Psoas muscle (tissue), 8 donors: ENCODE data around the gene HOXC10. TPM values are rescaled to one million over a fixed set of nuclear protein-coding genes. Genes with fewer than 3 reads are reported as not detected.
A peak's percentile ranks its signal among the peaks of the same experiment; 100 is the strongest.

Experiments used
- ATAC-seq, 4 donors: fragments of 200-7000 bp; cut with Tn5 transposase; one replicate each; pipeline ENCODE4 v1.9.1; 2020; ENCODE audit warnings: moderate library complexity in 3 of 4, mild to moderate bottlenecking in 2 of 4
- DNase-seq, 2 donors: peaks; one replicate each; pipeline ENCODE4 v3.0.0-alpha.2; 2020
- H3K27ac ChIP-seq: fragments of 200-600 bp; one replicate; pipeline ENCODE4 v1.8.0; 2022
- H3K27me3 ChIP-seq, 3 donors: fragments of 200-600 bp in 1 of 3; one replicate each; pipeline versions ENCODE4 v1.6.1 to v1.8.0; 2013 to 2022; ENCODE audit warnings: low read length in 2 of 3, mild to moderate bottlenecking in 2 of 3, moderate library complexity in 1 of 3; ENCODE audit not compliant: insufficient read depth in 3 of 3
- H3K36me3 ChIP-seq, 2 donors: fragments of 200-600 bp in 1 of 2; one replicate each; pipeline versions ENCODE4 v1.6.1 to v1.8.0; 2013 to 2022; ENCODE audit warnings: low read depth in 1 of 2, mild to moderate bottlenecking in 1 of 2, moderate library complexity in 1 of 2; ENCODE audit not compliant: insufficient read depth in 1 of 2
- H3K4me1 ChIP-seq: fragments of 200-600 bp; one replicate; pipeline ENCODE4 v1.8.0; 2022
- H3K4me3 ChIP-seq: fragments of 200-600 bp; one replicate; pipeline ENCODE4 v1.8.0; 2022; ENCODE audit warnings: mild to moderate bottlenecking
- H3K9me3 ChIP-seq: fragments of 200-600 bp; one replicate; pipeline ENCODE4 v1.8.0; 2022
- WGBS, 3 donors: extraction: QIAGEN DNeasy Blood & Tissue Kit; methylation state at CpG; one replicate each; pipeline versions ENCODE4 v1.1.6 to v1.1.7; 2013; 5-methylcytosine and 5-hydroxymethylcytosine counted together
- intact Hi-C, 2 donors: fragments of 100-400 bp; cut with DNase I; formaldehyde crosslinking; loops; one replicate each; pipeline versions ENCODE4 v1.11.0 to v1.14.2; 2022
- polyA plus RNA-seq, 3 donors: library from polyadenylated mRNA; stranded (reverse); fragments of 200-250 nt; gene quantifications; one replicate each; pipeline ENCODE4 v1.2.3, GENCODE V29; 2013
- total RNA-seq, 4 donors: library from RNA; stranded (reverse); fragmentation: NEBNext Ultra II Directional in 2 of 4; extraction: Animal tissue kit (Norgen Biotek cat#: 25700) in 2 of 4; gene quantifications; one replicate each; pipeline versions ENCODE4 v1.2.1 to v1.2.4, GENCODE V29; 2021 to 2023
- TF ChIP-seq, protein P1 (sequence below): fragments of 200-600 bp; IDR thresholded peaks from one replicate; pipeline ENCODE4 v1.8.0; 2022; ENCODE audit warnings: antibody characterized with exemption
- donor health status: healthy with polysubstance abuse.
- donor health status: DM: no; HTN: no; CAD: no; lungs with moderate emphysema.
- donor health status: Bipolar disorder and iron deficiency.
- donor health status: healthy.
- donor health status: DM: yes; HTN: yes; CAD: no.
- donor health status: DM: no; HTN: no; CAD: no.
- donor health status: DM: no; HTN: no; CAD: no.
- donor health status: DM: yes; HTN: yes; CAD: no.

The HOXC10 gene
- total and polyA plus RNA-seq, 7 donors = 3.0 to 129 (median 62.0) TPM

DNA sequence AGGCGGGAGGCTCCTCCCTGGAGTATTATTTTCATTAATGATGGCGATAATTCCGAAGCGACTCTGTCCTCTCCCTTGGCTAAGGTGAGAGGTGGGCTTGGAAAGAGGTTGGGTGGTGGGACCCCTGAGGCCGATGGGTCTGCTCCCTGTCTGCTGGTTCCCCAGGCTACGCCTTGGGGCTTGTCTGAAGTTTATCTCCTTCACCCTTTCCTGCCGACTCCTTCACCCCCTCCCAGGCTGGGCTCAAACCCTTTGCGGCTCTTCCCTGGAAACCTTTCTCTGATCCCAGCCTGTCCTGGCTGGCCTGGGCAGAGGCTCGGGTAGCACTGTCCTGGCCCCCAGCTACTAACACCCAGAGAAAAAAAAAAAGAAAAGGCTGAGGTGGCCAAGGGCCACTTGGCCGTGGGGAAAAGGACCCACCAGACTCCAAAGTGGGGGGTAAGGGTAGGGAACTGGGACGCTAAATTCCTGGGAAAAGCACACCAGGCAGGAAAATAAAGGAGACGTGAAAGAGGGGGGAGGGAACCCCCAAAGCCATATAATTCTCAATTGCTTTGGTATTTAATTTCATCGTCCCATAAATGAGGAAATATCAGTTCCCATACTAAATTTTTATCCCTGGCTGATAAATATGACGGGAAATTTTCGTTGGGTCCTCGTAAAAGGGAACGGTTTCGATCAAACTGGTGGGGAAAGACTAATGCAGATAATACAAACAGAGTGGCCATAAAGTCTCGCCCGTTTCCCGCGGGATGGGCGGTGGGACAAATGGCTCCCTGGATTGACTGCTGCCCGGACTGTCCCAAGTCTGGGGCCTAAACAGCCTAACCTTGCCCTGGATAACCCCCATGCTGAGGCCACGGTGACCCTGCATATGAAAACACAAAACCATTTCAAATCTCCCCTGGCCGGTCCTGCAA lies 2.0 kb upstream of the HOXC10 start:
- 9 to 13% (median 11%) methylated on average over 26 of the region's 26 CpGs for WGBS, 3 donors
- TF ChIP-seq, protein P1, sequence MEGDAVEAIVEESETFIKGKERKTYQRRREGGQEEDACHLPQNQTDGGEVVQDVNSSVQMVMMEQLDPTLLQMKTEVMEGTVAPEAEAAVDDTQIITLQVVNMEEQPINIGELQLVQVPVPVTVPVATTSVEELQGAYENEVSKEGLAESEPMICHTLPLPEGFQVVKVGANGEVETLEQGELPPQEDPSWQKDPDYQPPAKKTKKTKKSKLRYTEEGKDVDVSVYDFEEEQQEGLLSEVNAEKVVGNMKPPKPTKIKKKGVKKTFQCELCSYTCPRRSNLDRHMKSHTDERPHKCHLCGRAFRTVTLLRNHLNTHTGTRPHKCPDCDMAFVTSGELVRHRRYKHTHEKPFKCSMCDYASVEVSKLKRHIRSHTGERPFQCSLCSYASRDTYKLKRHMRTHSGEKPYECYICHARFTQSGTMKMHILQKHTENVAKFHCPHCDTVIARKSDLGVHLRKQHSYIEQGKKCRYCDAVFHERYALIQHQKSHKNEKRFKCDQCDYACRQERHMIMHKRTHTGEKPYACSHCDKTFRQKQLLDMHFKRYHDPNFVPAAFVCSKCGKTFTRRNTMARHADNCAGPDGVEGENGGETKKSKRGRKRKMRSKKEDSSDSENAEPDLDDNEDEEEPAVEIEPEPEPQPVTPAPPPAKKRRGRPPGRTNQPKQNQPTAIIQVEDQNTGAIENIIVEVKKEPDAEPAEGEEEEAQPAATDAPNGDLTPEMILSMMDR = no peak
- Histone ChIP-seq H3K36me3 (no peaks in the 10 kb centered on the region), H3K27me3 (peaks cover 0 to 7% (median 3%) of the 10 kb centered on the region in 3 donors), H3K27ac (peak overlapping the region; percentile 95), H3K4me1 (peaks cover 3% of the 10 kb centered on the region), H3K9me3 (no peaks in the 10 kb centered on the region), H3K4me3 (peak overlapping the region; percentile 79)
- ATAC-seq (peak in 1 of 4 donors; percentile 11), DNase-seq (peak in 1 of 2 donors; percentile 54)
- intact Hi-C loops = loop anchor here (1.0 to 10.0 kb wide), 4 partner anchors 14 to 392 kb away; no protein-coding TSS in a partner anchor

DNA sequence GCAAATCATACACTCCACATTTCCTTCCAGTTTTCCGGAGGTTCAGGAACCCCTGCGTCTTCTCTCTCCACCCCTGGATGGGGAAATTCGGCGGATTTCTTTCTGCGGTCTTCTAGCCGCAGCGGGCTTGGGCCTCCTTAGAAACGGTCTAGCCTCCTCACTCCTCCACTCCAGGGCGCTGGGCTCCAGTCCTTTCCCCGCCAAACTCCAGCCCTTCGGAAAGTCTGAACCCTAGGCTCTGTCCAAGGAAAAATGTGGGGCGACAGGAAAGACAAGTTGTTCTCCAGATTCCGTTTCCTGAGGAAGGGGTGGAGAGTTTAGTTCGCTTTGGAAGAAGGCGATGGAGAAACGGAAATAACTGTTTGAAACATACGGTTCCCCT lies 1.4 kb upstream of the HOXC10 start:
- Histone ChIP-seq H3K9me3 (no peaks in the 10 kb centered on the region), H3K4me3 (peak overlapping the region; percentile 79), H3K4me1 (peaks cover 9% of the 10 kb centered on the region), H3K27ac (peak overlapping the region; percentile 95), H3K27me3 (peaks cover 0 to 6% (median 3%) of the 10 kb centered on the region in 3 donors), H3K36me3 (no peaks in the 10 kb centered on the region)
- intact Hi-C loops = loop anchor here (1.0 to 10.0 kb wide), 3 partner anchors 13 to 391 kb away; no protein-coding TSS in a partner anchor
- peak in 1 of 4 donors; percentile 5 for ATAC-seq
- TF ChIP-seq, protein P1 = no peak
- DNase-seq = peak in 1 of 2 donors; percentile 56
- WGBS, 3 donors = 9 to 10% (median 9%) methylated on average over 17 of the region's 17 CpGs

DNA sequence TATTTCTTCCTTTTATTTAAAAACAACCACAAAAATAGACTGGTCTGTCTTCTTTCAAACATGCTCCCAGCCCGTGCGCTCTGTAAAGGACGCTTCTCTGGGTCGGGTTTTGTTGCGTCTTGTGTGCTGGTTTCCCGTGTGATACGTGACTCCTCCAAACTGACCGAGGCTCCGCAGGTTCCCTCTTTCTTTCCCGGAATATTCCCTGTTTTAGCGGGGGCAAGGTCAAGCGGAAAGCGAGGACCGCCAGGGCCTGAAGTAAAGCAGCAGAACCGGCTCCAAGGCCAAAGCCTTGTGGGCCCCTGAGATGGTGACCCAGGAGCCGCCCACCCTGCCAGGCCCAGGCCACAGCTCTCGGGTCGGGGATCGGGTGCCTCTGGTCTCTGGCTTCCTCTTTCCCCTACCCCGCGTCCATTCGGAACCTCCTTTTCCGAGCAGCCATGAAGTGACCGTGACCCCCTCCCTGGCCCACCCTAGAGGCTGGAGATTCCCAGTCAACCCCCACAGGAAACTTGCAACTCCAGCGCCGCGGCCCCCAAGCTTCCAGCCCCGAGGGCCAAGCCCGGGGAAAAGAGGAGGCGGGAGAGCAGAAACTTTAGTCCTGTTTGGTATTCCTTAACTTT lies 885 bp upstream of the HOXC10 start:
- Histone ChIP-seq H3K4me1 (peaks cover 14% of the 10 kb centered on the region), H3K4me3 (peak overlapping the region; percentile 79), H3K9me3 (no peaks in the 10 kb centered on the region), H3K27me3 (peaks cover 0 to 3% (median 2%) of the 10 kb centered on the region in 3 donors), H3K36me3 (no peaks in the 10 kb centered on the region), H3K27ac (peak overlapping the region; percentile 95)
- DNase-seq (peak in 1 of 2 donors; percentile 69), ATAC-seq (peak in 1 of 4 donors; percentile 20)
- intact Hi-C loops = loop anchor here (1.0 to 10.0 kb wide), 4 partner anchors 13 to 391 kb away; no protein-coding TSS in a partner anchor
- TF ChIP-seq, protein P1 = no peak
- WGBS, 3 donors = 4 to 7% (median 5%) methylated on average over 29 to 30 of the region's 30 CpGs

DNA sequence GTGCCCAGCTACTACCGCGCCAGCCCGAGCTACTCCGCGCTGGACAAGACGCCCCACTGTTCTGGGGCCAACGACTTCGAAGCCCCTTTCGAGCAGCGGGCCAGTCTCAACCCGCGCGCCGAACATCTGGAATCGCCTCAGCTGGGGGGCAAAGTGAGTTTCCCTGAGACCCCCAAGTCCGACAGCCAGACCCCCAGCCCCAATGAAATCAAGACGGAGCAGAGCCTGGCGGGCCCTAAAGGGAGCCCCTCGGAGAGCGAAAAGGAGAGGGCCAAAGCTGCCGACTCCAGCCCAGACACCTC lies 697 bp downstream of the HOXC10 start:
- intact Hi-C loops = loop anchor here (2.0 to 10.0 kb wide), 3 partner anchors 229 to 389 kb away; no protein-coding TSS in a partner anchor
- no peak for DNase-seq
- H3K27me3 ChIP-seq = peaks cover 0 to 3% (median 0%) of the 10 kb centered on the region in 3 donors
- no peak for ATAC-seq
- TF ChIP-seq, protein P1 = no peak
- H3K27ac ChIP-seq = peak overlapping the region; percentile 95
- 1% methylated on average over 20 to 21 of the region's 21 CpGs for WGBS, 3 donors
- H3K9me3 ChIP-seq = no peaks in the 10 kb centered on the region
- H3K36me3 ChIP-seq = no peaks in the 10 kb centered on the region
- peak overlapping the region; percentile 79 for H3K4me3 ChIP-seq
- H3K4me1 ChIP-seq = peaks cover 25% of the 10 kb centered on the region
